ENCODE results near the gene NAT9.
A peak's percentile ranks its signal among the peaks of the same experiment; 100 is the strongest.

Gene NAT9

DNA sequence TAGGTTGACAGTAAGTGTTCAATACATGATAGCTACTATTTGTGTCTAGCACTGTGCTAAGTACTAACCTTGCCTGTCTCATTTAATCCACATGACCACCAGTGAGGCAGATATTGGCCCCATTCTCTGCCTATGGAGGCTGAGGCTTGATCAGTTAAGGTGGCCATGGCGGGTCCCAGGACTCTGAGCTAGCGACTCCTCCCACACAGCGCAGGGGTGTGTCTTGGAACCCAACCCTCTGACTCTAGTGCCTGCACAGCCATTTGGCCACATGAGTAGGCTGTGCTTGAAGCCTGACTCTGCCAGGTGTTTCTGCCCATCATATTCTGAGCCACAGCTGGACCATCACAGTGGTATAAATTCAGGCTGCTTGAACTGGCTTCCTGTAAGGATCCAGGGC lies 21.3 kb downstream of the NAT9 start:
- no peak for DNase-seq (ENCODE audit: low read depth)
- no peak overlapping the region for H3K4me3 ChIP-seq (ENCODE audit: control insufficient read depth, low read depth, low read length)
- TF ChIP-seq CTCF (IDR thresholded peaks at IDR 0.05; ENCODE audit: control insufficient read depth, insufficient read depth, low read depth, low read length, missing control alignments) = no peak

DNA sequence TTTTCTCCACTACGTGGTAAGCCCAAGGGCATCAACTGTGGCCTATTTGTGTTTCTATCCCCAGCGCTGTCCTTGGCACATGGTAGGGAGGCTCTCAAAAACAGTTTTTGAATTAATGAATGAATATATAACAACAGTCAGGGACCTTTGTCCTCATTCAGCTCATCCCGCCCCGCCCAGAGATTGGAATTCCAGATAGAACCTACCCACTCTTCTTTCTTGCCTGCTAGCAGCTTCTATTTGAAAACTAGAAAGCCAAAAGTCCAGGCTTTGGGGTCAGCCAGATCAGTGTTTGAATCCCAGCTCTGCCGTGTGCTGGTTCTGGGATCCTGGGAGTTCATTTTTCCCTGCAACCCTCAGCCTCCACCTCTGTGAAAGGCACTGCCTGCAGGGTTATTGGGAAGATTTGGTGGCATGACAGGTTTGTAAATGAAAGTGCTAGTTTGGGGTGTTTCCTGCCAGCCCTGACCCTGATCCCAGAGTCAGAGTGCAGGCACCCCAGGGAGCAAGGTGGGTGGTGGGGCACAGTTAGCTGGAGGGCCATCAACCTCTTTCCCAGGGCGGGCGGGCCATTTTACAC lies 23.2 kb downstream of the NAT9 start:
- TF ChIP-seq CTCF (IDR thresholded peaks at IDR 0.05; ENCODE audit: control insufficient read depth, insufficient read depth, low read depth, low read length, missing control alignments) = no peak
- no peak for DNase-seq (ENCODE audit: low read depth)
- no peak overlapping the region for H3K4me3 ChIP-seq (ENCODE audit: control insufficient read depth, low read depth, low read length)

DNA sequence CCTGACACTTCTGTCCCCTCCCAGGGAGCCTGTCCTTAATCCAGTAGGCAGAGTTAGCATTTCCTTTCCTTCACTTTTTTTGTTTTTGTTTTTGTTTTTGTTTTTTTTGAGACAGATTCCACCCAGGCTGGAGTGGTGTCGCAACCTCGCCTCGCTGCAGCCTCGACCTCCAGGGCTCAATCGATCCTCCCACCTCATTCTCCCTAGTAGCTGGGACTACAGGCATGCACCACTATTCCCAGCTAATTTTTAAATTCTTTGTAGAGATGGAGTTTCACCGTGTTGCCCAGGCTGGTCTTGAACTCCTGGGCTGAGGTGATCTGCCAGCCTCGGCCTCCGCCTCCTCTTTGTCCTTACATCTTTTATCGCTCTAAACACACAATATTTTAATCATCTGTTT lies 23.7 kb downstream of the NAT9 start:
- H3K4me3 ChIP-seq (ENCODE audit: control insufficient read depth, low read depth, low read length) = no peak overlapping the region
- DNase-seq (ENCODE audit: low read depth) = no peak
- TF ChIP-seq CTCF (IDR thresholded peaks at IDR 0.05; ENCODE audit: control insufficient read depth, insufficient read depth, low read depth, low read length, missing control alignments) = no peak

DNA sequence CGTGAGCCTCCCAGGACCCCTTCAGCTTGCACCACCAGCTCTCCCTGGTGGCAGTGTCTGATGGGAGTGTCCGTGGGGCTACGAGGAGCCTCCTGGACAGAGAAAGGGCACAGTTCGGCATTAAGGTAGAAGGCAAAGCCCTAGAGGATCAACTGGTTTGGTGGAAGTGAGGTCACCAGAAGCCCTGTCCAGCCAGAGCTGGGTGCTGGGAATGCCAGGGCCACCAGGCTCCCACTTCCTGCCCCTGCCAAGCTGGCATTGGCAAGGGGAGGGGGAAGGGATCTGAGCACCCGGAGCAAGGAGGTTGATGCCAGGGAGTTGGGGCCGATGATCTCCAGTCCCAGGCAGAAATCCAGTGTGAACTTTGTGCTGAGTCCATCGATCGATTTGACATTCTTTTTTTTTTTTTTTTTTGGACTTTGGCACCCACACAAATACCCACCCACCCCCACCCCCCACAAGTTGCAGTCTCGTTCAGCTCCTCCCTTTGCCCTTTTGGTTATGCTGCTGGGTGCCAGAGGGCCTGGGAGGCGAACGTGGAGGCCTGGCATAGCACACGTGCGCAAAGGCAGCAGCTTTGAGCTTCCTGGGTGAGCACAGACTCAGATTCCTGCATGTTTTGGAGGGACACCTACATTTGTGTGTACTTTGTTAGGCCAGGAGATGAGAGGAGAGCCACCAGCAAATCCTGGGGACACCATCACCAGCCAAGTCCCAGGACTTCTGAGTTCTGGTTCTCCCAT lies 25.6 kb downstream of the NAT9 start:
- DNase-seq (ENCODE audit: low read depth) = no peak
- no peak overlapping the region for H3K4me3 ChIP-seq (ENCODE audit: control insufficient read depth, low read depth, low read length)
- TF ChIP-seq CTCF (IDR thresholded peaks at IDR 0.05; ENCODE audit: control insufficient read depth, insufficient read depth, low read depth, low read length, missing control alignments) = no peak

- no peak for DNase-seq (ENCODE audit: low read depth)
- peak overlapping the region; percentile 46 for H3K4me3 ChIP-seq (ENCODE audit: control insufficient read depth, low read depth, low read length)
- no peak for TF ChIP-seq CTCF (IDR thresholded peaks at IDR 0.05; ENCODE audit: control insufficient read depth, insufficient read depth, low read depth, low read length, missing control alignments)
These were observed 26.2 kb downstream of the NAT9 start for GRCh38 chr17:74750039-74750326.

DNA sequence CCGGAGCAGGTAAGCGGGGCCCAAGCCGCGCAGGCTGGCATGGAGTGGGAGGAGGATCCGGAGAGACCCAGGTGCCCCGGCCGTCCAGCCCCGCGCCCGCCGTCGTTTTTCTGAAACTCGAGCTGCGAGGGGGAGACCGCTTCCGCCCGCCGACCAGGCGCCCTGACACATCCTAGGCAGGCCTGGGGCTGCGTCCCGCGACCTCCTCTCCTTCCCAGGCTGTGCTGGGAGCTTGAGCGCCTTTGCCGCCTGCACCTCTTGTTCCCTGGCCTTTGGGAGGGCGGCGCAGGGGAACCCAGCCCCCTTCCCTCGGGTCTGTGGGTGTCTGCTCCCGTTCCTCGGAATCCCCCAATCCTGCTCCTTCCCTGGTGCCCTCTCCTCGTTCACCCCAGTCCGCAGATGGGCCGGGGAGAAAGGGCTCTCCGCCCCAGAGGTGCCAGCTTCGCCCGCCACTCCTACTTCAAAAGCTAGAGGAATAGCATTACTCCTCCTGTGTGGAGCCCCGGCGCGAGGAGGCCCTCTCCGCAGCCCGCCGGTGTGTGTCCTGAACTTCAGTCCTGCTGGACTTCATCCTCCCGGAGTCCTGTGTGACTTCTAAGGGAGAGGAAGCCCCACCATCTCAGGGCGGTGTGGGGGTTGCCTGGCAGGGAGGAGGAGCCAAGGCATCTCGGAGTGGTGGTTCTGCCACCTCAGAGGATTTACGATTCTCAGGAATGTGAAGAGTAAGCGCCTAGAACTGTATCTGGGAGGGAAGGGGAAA lies 26.7 kb downstream of the NAT9 start:
- no peak for TF ChIP-seq CTCF (IDR thresholded peaks at IDR 0.05; ENCODE audit: control insufficient read depth, insufficient read depth, low read depth, low read length, missing control alignments)
- H3K4me3 ChIP-seq (ENCODE audit: control insufficient read depth, low read depth, low read length) = peak overlapping the region; percentile 46
- no peak for DNase-seq (ENCODE audit: low read depth)
